RWPE2 (cell line): ENCODE measurements around the gene ZSCAN26.

Experiments used
- ATAC-seq: fragments of 200-7000 bp; cut with Tn5 transposase; 3 replicates; pipeline ENCODE4 v1.9.1; 2021; ENCODE audit warnings: low read depth
- DNase-seq: peaks from one replicate; pipeline ENCODE4 v3.0.0-alpha.2; 2020; ENCODE audit warnings: low spot score
- H3K27ac ChIP-seq: fragments of 450-650 bp; 2 replicates; pipeline ENCODE4 v1.5.1; 2017; ENCODE audit warnings: mild to moderate bottlenecking; ENCODE audit not compliant: poor library complexity, severe bottlenecking
- H3K27me3 ChIP-seq: fragments of 250-450 bp; sonication (Bioruptor Pico); 2 replicates; pipeline ENCODE4 v1.5.1; 2021; ENCODE audit warnings: mild to moderate bottlenecking, moderate library complexity; ENCODE audit not compliant: insufficient read depth, poor library complexity, severe bottlenecking
- H3K36me3 ChIP-seq: fragments of 250-450 bp; sonication (Bioruptor Pico); 2 replicates; pipeline ENCODE4 v1.5.1; 2020; ENCODE audit warnings: low read depth, mild to moderate bottlenecking, moderate library complexity
- H3K4me1 ChIP-seq: fragments of 250-450 bp; sonication (Bioruptor Pico); 2 replicates; pipeline ENCODE4 v1.5.1; 2021; ENCODE audit warnings: mild to moderate bottlenecking, moderate library complexity; ENCODE audit not compliant: insufficient read depth, poor library complexity, severe bottlenecking
- H3K4me3 ChIP-seq: fragments of 250-450 bp; sonication (Bioruptor Pico); 2 replicates; pipeline ENCODE4 v1.5.1; 2021; ENCODE audit warnings: mild to moderate bottlenecking, moderate library complexity; ENCODE audit not compliant: severe bottlenecking
- H3K9me3 ChIP-seq: fragments of 250-450 bp; sonication (Bioruptor Pico); 2 replicates; pipeline ENCODE4 v1.5.1; 2021; ENCODE audit warnings: mild to moderate bottlenecking, moderate library complexity; ENCODE audit not compliant: severe bottlenecking
- CTCF ChIP-seq: fragments of 450-650 bp; IDR thresholded peaks from one replicate; pipeline ENCODE4 v1.5.1; 2017; ENCODE audit warnings: mild to moderate bottlenecking, moderate library complexity; ENCODE audit not compliant: poor library complexity, severe bottlenecking

The ZSCAN26 gene

GRCh38 chr6:28267695-28268059 lies 734 bp downstream of the ZSCAN26 start:
- ATAC-seq (no peak), DNase-seq (no peak)
- Histone ChIP-seq H3K4me1 (peaks cover 23% of the 10 kb centered on the region), H3K9me3 (no peaks in the 10 kb centered on the region), H3K27ac (peak overlapping the region; percentile 58), H3K27me3 (no peaks in the 10 kb centered on the region), H3K36me3 (peaks cover 13% of the 10 kb centered on the region; the same call in 1 of the 2 replicates), H3K4me3 (peak overlapping the region; percentile 97)
- TF ChIP-seq CTCF = no peak

- Histone ChIP-seq H3K4me3 (no peak overlapping the region), H3K27me3 (no peaks in the 10 kb centered on the region), H3K9me3 (no peaks in the 10 kb centered on the region), H3K4me1 (peaks cover 23% of the 10 kb centered on the region), H3K27ac (peak overlapping the region; percentile 58), H3K36me3 (peaks cover 19% of the 10 kb centered on the region)
- peak; percentile 74 for ATAC-seq
- TF ChIP-seq CTCF = no peak
- DNase-seq = no peak
Measured at GRCh38 chr6:28269492-28269891, 2.5 kb downstream of the ZSCAN26 start.

GRCh38 chr6:28274888-28275287 lies 7.9 kb downstream of the ZSCAN26 start:
- H3K9me3 ChIP-seq = no peaks in the 10 kb centered on the region
- no peaks in the 10 kb centered on the region for H3K27me3 ChIP-seq
- DNase-seq = no peak
- no peak for TF ChIP-seq CTCF
- ATAC-seq = no peak
- H3K4me1 ChIP-seq = peaks cover under 1% of the 10 kb centered on the region
- no peak overlapping the region for H3K27ac ChIP-seq
- peaks cover 23% of the 10 kb centered on the region for H3K36me3 ChIP-seq
- H3K4me3 ChIP-seq = no peak overlapping the region

- H3K9me3 ChIP-seq = no peaks in the 10 kb centered on the region
- H3K36me3 ChIP-seq = peaks cover 17% of the 10 kb centered on the region
- no peaks in the 10 kb centered on the region for H3K27me3 ChIP-seq
- H3K27ac ChIP-seq = no peak overlapping the region
- H3K4me1 ChIP-seq = peaks cover 6% of the 10 kb centered on the region
- no peak for DNase-seq
- no peak for ATAC-seq
- H3K4me3 ChIP-seq = no peak overlapping the region
- no peak for TF ChIP-seq CTCF
Measured at GRCh38 chr6:28277746-28278145, 10.8 kb downstream of the ZSCAN26 start.

- Histone ChIP-seq H3K9me3 (no peaks in the 10 kb centered on the region), H3K4me3 (peak overlapping the region; percentile 73), H3K36me3 (peaks cover 26% of the 10 kb centered on the region), H3K27ac (no peak overlapping the region), H3K4me1 (peaks cover 6% of the 10 kb centered on the region), H3K27me3 (no peaks in the 10 kb centered on the region)
- ATAC-seq = no peak; the same call in 2 of the 3 replicates
- no peak for TF ChIP-seq CTCF
- DNase-seq = no peak
Measured at GRCh38 chr6:28280595-28281287, 13.8 kb downstream of the ZSCAN26 start.
